Activated B cell treated with CpG ODN at 0.5 μM for 24 hours (primary cell): ENCODE data around the gene ADAM22. TPM values are rescaled to one million over a fixed set of nuclear protein-coding genes. Genes with fewer than 3 reads are reported as not detected.

Source experiments
- ATAC-seq: fragments of 200-7000 bp; cut with Tn5 transposase; one replicate; pipeline ENCODE4 v1.10.0; 2021; ENCODE audit warnings: low read depth, mild to moderate bottlenecking, moderate library complexity
- CTCF ChIA-PET: fragments of 350-600 bp; sonication (Branson Sonifier 250); formaldehyde crosslinking; loops from one replicate; lab custom pipeline; 2021; ENCODE audit warnings: antibody characterized with exemption; lab: Charles Lee
- POLR2A ChIA-PET: fragments of 350-600 bp; sonication (Branson Sonifier 250); formaldehyde crosslinking; loops from one replicate; lab custom pipeline; 2021; ENCODE audit warnings: antibody characterized with exemption; lab: Charles Lee
- DNase-seq: peaks from one replicate; pipeline ENCODE4 v3.0.0; 2022
- H3K27ac Mint-ChIP-seq: one replicate; pipeline ENCODE4 v1.8.0; 2020; ENCODE audit warnings: mixed read lengths
- H3K27me3 Mint-ChIP-seq: one replicate; pipeline ENCODE4 v1.8.0; 2021; ENCODE audit warnings: mixed read lengths
- H3K36me3 Mint-ChIP-seq: one replicate; pipeline ENCODE4 v1.8.0; 2021; ENCODE audit warnings: low read depth, mixed read lengths
- H3K4me1 Mint-ChIP-seq: one replicate; pipeline ENCODE4 v1.8.0; 2021; ENCODE audit warnings: mixed read lengths
- H3K4me3 Mint-ChIP-seq: one replicate; pipeline ENCODE4 v1.8.0; 2020; ENCODE audit warnings: mild to moderate bottlenecking, mixed read lengths
- H3K9me3 Mint-ChIP-seq: one replicate; pipeline ENCODE4 v1.8.0; 2020; ENCODE audit warnings: mixed read lengths
- intact Hi-C: fragments of 100-400 bp; cut with micrococcal nuclease; formaldehyde crosslinking; loops from one replicate; pipeline ENCODE4 v1.15.1; 2024
- total RNA-seq: library from RNA; stranded (reverse); gene quantifications from 2 replicates; pipeline ENCODE4 v1.2.3, GENCODE V29; 2022
- TF ChIP-seq, protein P1 (sequence below): fragments of 200-600 bp; IDR thresholded peaks from one replicate; pipeline ENCODE4 v1.8.0; 2022; ENCODE audit warnings: antibody characterized with exemption, mild to moderate bottlenecking

ADAM22 gene
- total RNA-seq, 1 donor from 2014 or later, result 0.71 TPM

- no peak for ATAC-seq
- H3K4me3 Mint-ChIP-seq, result no peak overlapping the region
- CTCF ChIA-PET, result no interaction called here
Measured at GRCh38 chr7:88115258-88115796, 181.3 kb downstream of the ADAM22 start.

GRCh38 chr7:88115816-88116215, 181.8 kb downstream of the ADAM22 start:
- H3K4me1 Mint-ChIP-seq, result no peaks in the 10 kb centered on the region
- no peaks in the 10 kb centered on the region for H3K9me3 Mint-ChIP-seq
- ChIA-PET POLR2A (no interaction called here), CTCF (no interaction called here)
- ATAC-seq (no peak), DNase-seq (no peak)
- no peaks in the 10 kb centered on the region for H3K27me3 Mint-ChIP-seq
- intact Hi-C loops, result no loop called here
- H3K4me3 Mint-ChIP-seq, result no peak overlapping the region
- H3K36me3 Mint-ChIP-seq, result no peaks in the 10 kb centered on the region
- TF ChIP-seq, protein P1, sequence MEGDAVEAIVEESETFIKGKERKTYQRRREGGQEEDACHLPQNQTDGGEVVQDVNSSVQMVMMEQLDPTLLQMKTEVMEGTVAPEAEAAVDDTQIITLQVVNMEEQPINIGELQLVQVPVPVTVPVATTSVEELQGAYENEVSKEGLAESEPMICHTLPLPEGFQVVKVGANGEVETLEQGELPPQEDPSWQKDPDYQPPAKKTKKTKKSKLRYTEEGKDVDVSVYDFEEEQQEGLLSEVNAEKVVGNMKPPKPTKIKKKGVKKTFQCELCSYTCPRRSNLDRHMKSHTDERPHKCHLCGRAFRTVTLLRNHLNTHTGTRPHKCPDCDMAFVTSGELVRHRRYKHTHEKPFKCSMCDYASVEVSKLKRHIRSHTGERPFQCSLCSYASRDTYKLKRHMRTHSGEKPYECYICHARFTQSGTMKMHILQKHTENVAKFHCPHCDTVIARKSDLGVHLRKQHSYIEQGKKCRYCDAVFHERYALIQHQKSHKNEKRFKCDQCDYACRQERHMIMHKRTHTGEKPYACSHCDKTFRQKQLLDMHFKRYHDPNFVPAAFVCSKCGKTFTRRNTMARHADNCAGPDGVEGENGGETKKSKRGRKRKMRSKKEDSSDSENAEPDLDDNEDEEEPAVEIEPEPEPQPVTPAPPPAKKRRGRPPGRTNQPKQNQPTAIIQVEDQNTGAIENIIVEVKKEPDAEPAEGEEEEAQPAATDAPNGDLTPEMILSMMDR, result no peak
- H3K27ac Mint-ChIP-seq, result no peak overlapping the region

More at GRCh38 chr7:88115258-88115796, 181.3 kb downstream of the ADAM22 start:
- Mint-ChIP-seq H3K27me3 (no peaks in the 10 kb centered on the region), H3K27ac (no peak overlapping the region), H3K4me1 (no peaks in the 10 kb centered on the region), H3K36me3 (no peaks in the 10 kb centered on the region), H3K9me3 (no peaks in the 10 kb centered on the region)
- no peak for DNase-seq
- TF ChIP-seq, protein P1, result no peak
- intact Hi-C loops, result no loop called here
- POLR2A ChIA-PET, result no interaction called here

GRCh38 chr7:88116235-88116795, 182.3 kb downstream of the ADAM22 start:
- no peaks in the 10 kb centered on the region for H3K4me1 Mint-ChIP-seq
- H3K4me3 Mint-ChIP-seq, result no peak overlapping the region
- POLR2A ChIA-PET, result no interaction called here
- no peaks in the 10 kb centered on the region for H3K27me3 Mint-ChIP-seq
- ATAC-seq (no peak), DNase-seq (no peak)
- no peak overlapping the region for H3K27ac Mint-ChIP-seq
- H3K9me3 Mint-ChIP-seq, result no peaks in the 10 kb centered on the region
- no peaks in the 10 kb centered on the region for H3K36me3 Mint-ChIP-seq
- TF ChIP-seq, protein P1, result no peak
- intact Hi-C loops, result no loop called here
- CTCF ChIA-PET, result no interaction called here

DNA sequence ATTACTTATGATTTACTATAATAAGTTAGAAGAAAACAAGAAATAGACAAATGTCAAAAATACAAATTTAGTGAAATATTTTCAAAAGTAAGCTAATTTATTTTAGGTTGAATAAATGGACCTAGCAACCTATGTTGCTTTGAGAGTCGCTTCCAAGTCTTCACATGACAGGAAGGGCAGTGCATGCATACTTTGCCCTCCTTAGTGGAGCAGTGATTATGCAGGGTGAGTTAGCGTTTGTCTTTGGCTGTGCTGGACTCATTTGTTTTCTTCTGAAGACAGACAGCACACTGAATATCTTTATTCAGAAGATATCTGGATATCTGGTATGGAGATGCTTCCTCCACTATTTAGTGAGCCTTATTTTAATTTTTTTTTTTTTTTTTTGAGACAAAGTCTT, 183.3 kb downstream of the ADAM22 start:
- Mint-ChIP-seq H3K4me1 (no peaks in the 10 kb centered on the region), H3K27me3 (no peaks in the 10 kb centered on the region), H3K9me3 (no peaks in the 10 kb centered on the region), H3K36me3 (no peaks in the 10 kb centered on the region), H3K4me3 (no peak overlapping the region), H3K27ac (no peak overlapping the region)
- TF ChIP-seq, protein P1, result no peak
- ChIA-PET POLR2A (no interaction called here), CTCF (no interaction called here)
- intact Hi-C loops, result no loop called here
- no peak for ATAC-seq
- DNase-seq, result no peak

DNA sequence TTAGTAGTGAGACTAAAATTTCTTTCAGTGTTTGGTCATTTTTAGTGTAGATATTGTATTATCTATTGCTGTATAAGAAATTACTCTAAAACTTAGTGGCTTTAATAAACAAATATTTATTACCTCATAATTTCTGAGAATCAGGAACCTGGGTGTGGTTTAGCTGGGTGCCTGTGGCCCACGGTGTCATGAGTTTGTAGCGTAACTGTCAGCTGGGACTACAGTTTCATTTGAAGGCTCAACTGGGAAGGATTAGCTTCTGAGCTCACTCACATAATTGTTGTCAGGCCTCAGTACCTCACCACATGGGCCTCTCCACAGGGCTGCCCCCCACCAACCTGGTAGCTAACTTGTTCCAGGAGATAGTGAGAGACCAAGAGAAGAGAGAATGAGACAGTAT, 187.3 kb downstream of the ADAM22 start:
- intact Hi-C loops, result no loop called here
- ATAC-seq (no peak), DNase-seq (no peak)
- Mint-ChIP-seq H3K4me1 (no peaks in the 10 kb centered on the region), H3K27me3 (no peaks in the 10 kb centered on the region), H3K9me3 (no peaks in the 10 kb centered on the region), H3K27ac (no peak overlapping the region), H3K4me3 (no peak overlapping the region), H3K36me3 (no peaks in the 10 kb centered on the region)
- CTCF ChIA-PET, result no interaction called here
- POLR2A ChIA-PET, result no interaction called here
- TF ChIP-seq, protein P1, result no peak
